Body of pancreas (tissue), 4 donors: ENCODE measurements around the gene ORC4.

Experiments used
- CTCF ChIP-seq, 7 experiments: fragments of 450-650 bp in 4 of 7; fragments of 200-600 bp in 3 of 7; sonication (generic) in 3 of 7; IDR thresholded peaks; one replicate each; pipeline ENCODE4 v1.5.1; 2016 to 2019; ENCODE audit warnings: antibody characterized with exemption in 7 of 7
- POLR2A ChIP-seq, 3 donors: fragments of 450-650 bp; IDR thresholded peaks; one replicate each; pipeline ENCODE4 v1.6.1; 2016; ENCODE audit warnings: antibody characterized with exemption in 3 of 3, mild to moderate bottlenecking in 2 of 3

GRCh38 chr2:148039783-148040182 is 19.2 kb upstream of the ORC4 start:
- no peak for TF ChIP-seq CTCF (IDR thresholded peaks at IDR 0.05)
- no peak for TF ChIP-seq POLR2A (IDR thresholded peaks at IDR 0.05)
